ENCODE results near the gene KCNK10. TPM values are rescaled to one million over a fixed set of nuclear protein-coding genes. Genes with fewer than 3 reads are reported as not detected.

KCNK10 gene
- total and polyA plus RNA-seq, 4 donors: not detected

DNA sequence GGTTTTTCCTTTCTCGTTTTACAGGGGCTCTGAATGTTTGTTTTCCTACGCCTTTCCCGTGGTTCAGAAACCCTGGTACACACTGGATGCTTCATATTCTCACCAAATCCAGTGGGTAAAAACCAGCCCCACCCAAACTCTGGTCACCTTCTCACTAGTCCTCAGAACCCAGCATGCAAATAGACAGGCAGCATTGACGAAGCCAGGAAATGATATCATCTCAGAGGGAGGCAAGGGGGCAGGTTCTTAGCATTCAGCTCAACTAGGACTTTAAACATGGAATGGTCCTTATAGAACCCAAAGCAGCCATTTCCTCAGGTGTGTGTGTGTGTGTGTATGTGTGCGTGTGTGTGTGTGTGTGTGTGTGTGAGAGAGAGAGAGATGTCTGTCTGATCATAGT, 142.0 kb downstream of the KCNK10 start:
- DNase-seq (no peak), ATAC-seq (ENCODE audit: low FRiP score) (no peak)
- H3K27ac ChIP-seq (ENCODE audit: low read depth in 1 of 2, low read length in 2 of 2): no peak overlapping the region
- no peak overlapping the region for H3K4me3 ChIP-seq (ENCODE audit: low read length in 2 of 2)
- no peaks in the 10 kb centered on the region for H3K36me3 ChIP-seq (ENCODE audit: control insufficient read depth in 1 of 2, insufficient read depth in 2 of 2, low read length in 1 of 2)
- H3K4me1 ChIP-seq (ENCODE audit: control insufficient read depth in 1 of 2, insufficient read depth in 2 of 2, low read length in 2 of 2): no peaks in the 10 kb centered on the region
- no peaks in the 10 kb centered on the region for H3K9me3 ChIP-seq (ENCODE audit: control insufficient read depth, low read length)
- intact Hi-C loops (cut with DNase I): no loop called here
- H3K27me3 ChIP-seq (ENCODE audit: control insufficient read depth in 1 of 2, insufficient read depth in 2 of 2, low read length in 1 of 2): no peaks in the 10 kb centered on the region
- WGBS, 2 donors: 21 to 36% methylated on average over 5 of the region's 5 CpGs

GRCh38 chr14:88179716-88180115, 143.4 kb downstream of the KCNK10 start:
- Histone ChIP-seq H3K27me3 (ENCODE audit: control insufficient read depth in 1 of 2, insufficient read depth in 2 of 2, low read length in 1 of 2) (no peaks in the 10 kb centered on the region), H3K36me3 (ENCODE audit: control insufficient read depth in 1 of 2, insufficient read depth in 2 of 2, low read length in 1 of 2) (no peaks in the 10 kb centered on the region), H3K27ac (ENCODE audit: low read depth in 1 of 2, low read length in 2 of 2) (no peak overlapping the region), H3K4me1 (ENCODE audit: control insufficient read depth in 1 of 2, insufficient read depth in 2 of 2, low read length in 2 of 2) (no peaks in the 10 kb centered on the region), H3K4me3 (ENCODE audit: low read length in 2 of 2) (no peak overlapping the region), H3K9me3 (ENCODE audit: control insufficient read depth, low read length) (no peaks in the 10 kb centered on the region)
- 86 to 87% methylated on average over 6 of the region's 6 CpGs for WGBS, 2 donors
- no peak for DNase-seq
- intact Hi-C loops (cut with DNase I): no loop called here
- ATAC-seq (ENCODE audit: low FRiP score): no peak

DNA sequence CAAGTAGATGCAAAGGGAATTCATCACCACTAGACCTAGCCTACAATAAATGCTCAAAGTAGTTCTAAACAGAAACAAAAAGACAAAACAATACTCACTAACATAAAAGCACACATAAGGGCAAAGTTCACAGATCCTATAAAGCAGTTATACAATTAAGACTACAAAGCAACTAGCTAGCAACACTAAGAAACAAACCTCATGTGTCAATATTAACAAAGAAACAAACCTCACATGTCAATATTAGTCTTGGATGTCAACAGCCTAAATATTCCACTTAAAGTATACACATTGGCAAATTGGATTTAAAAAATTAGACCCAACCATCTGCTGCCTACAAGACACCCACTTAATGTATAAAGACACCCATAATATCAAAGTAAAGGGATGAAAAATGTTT, 152.7 kb downstream of the KCNK10 start:
- Histone ChIP-seq H3K27ac (ENCODE audit: low read depth in 1 of 2, low read length in 2 of 2) (no peak overlapping the region), H3K4me1 (ENCODE audit: control insufficient read depth in 1 of 2, insufficient read depth in 2 of 2, low read length in 2 of 2) (no peaks in the 10 kb centered on the region), H3K27me3 (ENCODE audit: control insufficient read depth in 1 of 2, insufficient read depth in 2 of 2, low read length in 1 of 2) (no peaks in the 10 kb centered on the region), H3K36me3 (ENCODE audit: control insufficient read depth in 1 of 2, insufficient read depth in 2 of 2, low read length in 1 of 2) (no peaks in the 10 kb centered on the region), H3K9me3 (ENCODE audit: control insufficient read depth, low read length) (no peaks in the 10 kb centered on the region), H3K4me3 (ENCODE audit: low read length in 2 of 2) (no peak overlapping the region)
- DNase-seq (no peak), ATAC-seq (ENCODE audit: low FRiP score) (no peak)
- intact Hi-C loops (cut with DNase I): no loop called here

DNA sequence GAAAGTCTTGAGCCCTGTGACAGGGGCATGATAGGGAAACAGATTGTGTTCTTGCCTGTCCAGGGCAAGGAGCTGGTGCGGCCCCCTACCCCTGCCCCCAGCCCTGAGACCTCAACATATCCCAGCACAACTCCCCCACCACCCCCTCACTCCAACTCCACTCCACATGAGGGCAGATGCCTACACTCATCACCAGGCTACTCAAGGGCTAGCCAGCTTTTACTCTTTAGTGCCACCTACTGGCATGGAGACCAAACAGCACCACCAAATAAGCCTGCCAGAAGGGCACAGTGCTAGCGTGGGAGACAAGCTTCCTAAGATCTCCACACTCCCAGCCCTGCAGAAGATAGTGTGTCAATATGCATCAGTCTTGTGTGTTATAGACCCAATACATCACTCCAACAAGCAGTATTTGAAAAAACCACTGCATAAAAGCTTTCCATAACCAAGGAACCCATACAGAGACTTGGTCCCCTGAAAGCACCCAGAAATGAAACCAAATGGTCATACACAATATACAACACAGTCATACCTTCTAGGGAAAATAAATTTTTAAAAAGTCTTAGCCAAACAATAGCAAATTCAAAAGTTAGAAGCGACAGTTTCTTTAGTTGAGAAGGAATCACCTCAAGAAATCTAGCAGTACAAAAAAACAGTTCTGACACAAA, 154.4 kb downstream of the KCNK10 start:
- ATAC-seq (ENCODE audit: low FRiP score): peak; percentile 73
- Histone ChIP-seq H3K27me3 (ENCODE audit: control insufficient read depth in 1 of 2, insufficient read depth in 2 of 2, low read length in 1 of 2) (no peaks in the 10 kb centered on the region), H3K27ac (ENCODE audit: low read depth in 1 of 2, low read length in 2 of 2) (no peak overlapping the region), H3K4me1 (ENCODE audit: control insufficient read depth in 1 of 2, insufficient read depth in 2 of 2, low read length in 2 of 2) (no peaks in the 10 kb centered on the region), H3K9me3 (ENCODE audit: control insufficient read depth, low read length) (no peaks in the 10 kb centered on the region), H3K36me3 (ENCODE audit: control insufficient read depth in 1 of 2, insufficient read depth in 2 of 2, low read length in 1 of 2) (no peaks in the 10 kb centered on the region), H3K4me3 (ENCODE audit: low read length in 2 of 2) (no peak overlapping the region)
- intact Hi-C loops (cut with DNase I): loop anchor here (5.0 to 10.0 kb wide), 2 partner anchors 154 to 156 kb away; no protein-coding TSS in a partner anchor
- WGBS, 2 donors: 53 to 60% methylated on average over 3 of the region's 3 CpGs
- DNase-seq: no peak

- H3K27ac ChIP-seq (ENCODE audit: low read depth in 1 of 2, low read length in 2 of 2): no peak overlapping the region
- WGBS, 2 donors: 83 to 95% methylated on average over 7 of the region's 7 CpGs
- H3K27me3 ChIP-seq (ENCODE audit: control insufficient read depth in 1 of 2, insufficient read depth in 2 of 2, low read length in 1 of 2): no peaks in the 10 kb centered on the region
- no peak for DNase-seq
- intact Hi-C loops (cut with DNase I): loop anchor here (5.0 to 10.0 kb wide), 2 partner anchors 153 to 156 kb away; no protein-coding TSS in a partner anchor
- H3K4me1 ChIP-seq (ENCODE audit: control insufficient read depth in 1 of 2, insufficient read depth in 2 of 2, low read length in 2 of 2): no peaks in the 10 kb centered on the region
- H3K36me3 ChIP-seq (ENCODE audit: control insufficient read depth in 1 of 2, insufficient read depth in 2 of 2, low read length in 1 of 2): no peaks in the 10 kb centered on the region
- no peak overlapping the region for H3K4me3 ChIP-seq (ENCODE audit: low read length in 2 of 2)
- ATAC-seq (ENCODE audit: low FRiP score): peak; percentile 15
- H3K9me3 ChIP-seq (ENCODE audit: control insufficient read depth, low read length): no peaks in the 10 kb centered on the region
These were observed 155.0 kb downstream of the KCNK10 start for GRCh38 chr14:88168025-88168424.

- Histone ChIP-seq H3K27ac (ENCODE audit: low read depth in 1 of 2, low read length in 2 of 2) (no peak overlapping the region), H3K9me3 (ENCODE audit: control insufficient read depth, low read length) (no peaks in the 10 kb centered on the region), H3K4me1 (ENCODE audit: control insufficient read depth in 1 of 2, insufficient read depth in 2 of 2, low read length in 2 of 2) (no peaks in the 10 kb centered on the region), H3K4me3 (ENCODE audit: low read length in 2 of 2) (no peak overlapping the region), H3K27me3 (ENCODE audit: control insufficient read depth in 1 of 2, insufficient read depth in 2 of 2, low read length in 1 of 2) (no peaks in the 10 kb centered on the region), H3K36me3 (ENCODE audit: control insufficient read depth in 1 of 2, insufficient read depth in 2 of 2, low read length in 1 of 2) (no peaks in the 10 kb centered on the region)
- DNase-seq: no peak
- ATAC-seq (ENCODE audit: low FRiP score): no peak
- intact Hi-C loops (cut with DNase I): loop anchor here (5.0 to 10.0 kb wide), 2 partner anchors 152 to 154 kb away; no protein-coding TSS in a partner anchor
- WGBS, 2 donors: 84 to 85% methylated on average over 3 of the region's 3 CpGs
These were observed 156.5 kb downstream of the KCNK10 start for GRCh38 chr14:88166616-88167015.

- no peak for DNase-seq
- Histone ChIP-seq H3K4me1 (ENCODE audit: control insufficient read depth in 1 of 2, insufficient read depth in 2 of 2, low read length in 2 of 2) (no peaks in the 10 kb centered on the region), H3K27me3 (ENCODE audit: control insufficient read depth in 1 of 2, insufficient read depth in 2 of 2, low read length in 1 of 2) (no peaks in the 10 kb centered on the region), H3K4me3 (ENCODE audit: low read length in 2 of 2) (no peak overlapping the region), H3K36me3 (ENCODE audit: control insufficient read depth in 1 of 2, insufficient read depth in 2 of 2, low read length in 1 of 2) (no peaks in the 10 kb centered on the region), H3K9me3 (ENCODE audit: control insufficient read depth, low read length) (no peaks in the 10 kb centered on the region), H3K27ac (ENCODE audit: low read depth in 1 of 2, low read length in 2 of 2) (no peak overlapping the region)
- no peak for ATAC-seq (ENCODE audit: low FRiP score)
- intact Hi-C loops (cut with DNase I): loop anchor here (5.0 to 10.0 kb wide), 2 partner anchors 150 to 153 kb away; no protein-coding TSS in a partner anchor
- WGBS, 2 donors: 17 to 34% methylated on average over 3 of the region's 3 CpGs
These were observed 158.0 kb downstream of the KCNK10 start for GRCh38 chr14:88164906-88165534.

DNA sequence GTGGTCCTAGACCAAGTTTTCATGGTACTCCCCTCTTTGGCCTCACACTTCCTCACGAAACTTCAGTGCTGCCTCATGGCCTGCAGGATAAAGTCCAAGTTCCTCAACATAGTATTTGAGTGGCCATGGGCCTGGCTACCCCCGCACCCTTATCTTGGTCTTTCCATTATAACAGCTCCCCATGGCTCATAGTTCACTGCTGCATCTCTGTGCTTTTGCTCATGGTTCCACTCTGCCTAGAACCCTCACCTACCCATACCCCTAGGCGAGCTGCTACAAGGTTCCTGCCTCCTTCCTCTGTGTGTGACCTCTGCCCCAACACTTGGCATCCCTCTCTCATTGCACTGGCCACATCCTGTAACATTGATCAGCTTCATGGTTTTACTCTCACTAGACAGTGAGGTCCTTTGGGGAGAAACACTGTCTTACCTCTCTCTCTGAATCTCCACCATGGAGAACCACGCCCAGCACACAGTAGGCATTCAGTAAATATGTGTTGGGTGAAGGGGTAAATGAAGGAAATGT, 159.3 kb downstream of the KCNK10 start:
- H3K4me1 ChIP-seq (ENCODE audit: control insufficient read depth in 1 of 2, insufficient read depth in 2 of 2, low read length in 2 of 2): no peaks in the 10 kb centered on the region
- H3K9me3 ChIP-seq (ENCODE audit: control insufficient read depth, low read length): no peaks in the 10 kb centered on the region
- ATAC-seq (ENCODE audit: low FRiP score): no peak
- intact Hi-C loops (cut with DNase I): loop anchor here in 1 of 2 donors (10.0 kb wide), 1 partner anchor 149 kb away; no protein-coding TSS in a partner anchor
- H3K27me3 ChIP-seq (ENCODE audit: control insufficient read depth in 1 of 2, insufficient read depth in 2 of 2, low read length in 1 of 2): no peaks in the 10 kb centered on the region
- DNase-seq: no peak
- H3K4me3 ChIP-seq (ENCODE audit: low read length in 2 of 2): no peak overlapping the region
- no peaks in the 10 kb centered on the region for H3K36me3 ChIP-seq (ENCODE audit: control insufficient read depth in 1 of 2, insufficient read depth in 2 of 2, low read length in 1 of 2)
- H3K27ac ChIP-seq (ENCODE audit: low read depth in 1 of 2, low read length in 2 of 2): no peak overlapping the region
- WGBS, 2 donors: 79 to 95% methylated on average over 4 of the region's 4 CpGs

GRCh38 chr14:88156127-88156526, 166.9 kb downstream of the KCNK10 start:
- H3K27ac ChIP-seq (ENCODE audit: low read depth in 1 of 2, low read length in 2 of 2): no peak overlapping the region
- H3K36me3 ChIP-seq (ENCODE audit: control insufficient read depth in 1 of 2, insufficient read depth in 2 of 2, low read length in 1 of 2): no peaks in the 10 kb centered on the region
- H3K27me3 ChIP-seq (ENCODE audit: control insufficient read depth in 1 of 2, insufficient read depth in 2 of 2, low read length in 1 of 2): peaks cover 0 to 2% of the 10 kb centered on the region in 2 donors
- H3K4me1 ChIP-seq (ENCODE audit: control insufficient read depth in 1 of 2, insufficient read depth in 2 of 2, low read length in 2 of 2): no peaks in the 10 kb centered on the region
- intact Hi-C loops (cut with DNase I): no loop called here
- 74 to 93% methylated on average over 1 of the region's 1 CpG for WGBS, 2 donors
- H3K9me3 ChIP-seq (ENCODE audit: control insufficient read depth, low read length): peaks cover 3% of the 10 kb centered on the region
- DNase-seq (no peak), ATAC-seq (ENCODE audit: low FRiP score) (no peak)
- no peak overlapping the region for H3K4me3 ChIP-seq (ENCODE audit: low read length in 2 of 2)

All from aorta (tissue), 5 donors.